HG03571 (cell line): Measurements from ENCODE around the gene DOC2B.
"Not testable (repeated sequence)": the region's sequence is repeated elsewhere in the genome, so short reads cannot be mapped to it uniquely, and the experiment has no call there.

Experiments
- ATAC-seq: cut with Tn5 transposase; IDR thresholded peaks from one replicate; pipeline ENCODE4 v1.9.1; 2021; ENCODE audit not compliant: unreplicated experiment

DOC2B gene

DNA sequence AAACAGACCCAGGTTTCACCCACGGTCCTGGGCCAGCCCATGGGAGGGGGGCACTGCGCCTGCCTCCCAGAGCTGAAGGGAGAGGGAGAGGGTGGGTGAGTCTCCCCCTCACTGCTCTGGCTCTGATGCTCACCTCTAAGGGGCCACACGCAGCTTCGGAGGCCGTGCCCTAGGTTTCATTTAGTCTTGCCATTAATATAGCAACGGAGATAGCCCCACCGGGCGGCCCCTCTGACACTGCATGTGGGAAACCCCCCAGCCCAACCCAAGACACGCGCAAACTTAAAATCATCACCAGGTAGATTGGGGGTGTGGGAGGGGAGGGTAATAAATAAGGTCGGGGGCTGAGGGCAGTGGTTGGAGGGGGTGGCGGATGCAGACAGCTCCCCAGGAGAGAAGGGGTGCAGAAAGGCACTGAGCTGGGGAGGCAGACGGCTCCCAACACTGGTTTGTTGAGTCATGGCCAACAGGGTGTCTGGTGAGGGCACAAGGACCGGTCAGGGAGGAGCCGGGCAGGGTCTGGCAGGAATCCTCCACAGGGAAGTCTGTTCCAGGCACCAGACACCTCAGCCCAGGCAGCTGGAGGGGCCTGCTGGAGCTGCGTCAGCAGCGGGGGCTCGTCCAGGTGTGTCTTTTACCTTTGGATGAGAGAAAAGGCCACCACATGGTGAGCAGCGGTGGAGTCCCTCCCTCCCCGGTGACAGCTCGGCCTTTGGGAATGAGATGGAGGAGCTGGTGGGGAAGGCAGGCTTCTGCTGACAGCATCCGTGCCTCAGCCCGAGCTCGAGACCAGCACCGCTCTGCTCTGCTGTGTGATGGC, 32.0 kb upstream of the DOC2B start:
- no peak for ATAC-seq

DNA sequence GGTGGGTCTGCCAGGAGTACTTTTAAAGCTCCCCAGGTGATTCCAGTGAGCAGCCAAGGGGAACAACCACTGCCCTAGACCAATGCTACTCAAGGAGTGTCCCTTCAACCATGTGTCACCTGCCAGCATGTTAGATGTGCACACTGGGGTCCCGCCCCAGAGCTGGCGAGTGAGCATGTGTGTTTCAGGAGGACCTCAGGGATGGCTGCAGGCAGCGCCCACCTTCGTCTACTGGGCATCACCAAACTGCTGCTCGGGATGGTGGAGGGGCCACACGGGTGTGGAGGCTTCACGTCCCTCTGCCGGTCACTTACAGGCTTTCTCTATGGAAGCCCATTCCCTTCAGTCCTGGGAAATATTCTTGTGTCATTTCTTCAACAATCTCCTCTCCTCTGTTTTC, 29.0 kb upstream of the DOC2B start:
- no peak for ATAC-seq

DNA sequence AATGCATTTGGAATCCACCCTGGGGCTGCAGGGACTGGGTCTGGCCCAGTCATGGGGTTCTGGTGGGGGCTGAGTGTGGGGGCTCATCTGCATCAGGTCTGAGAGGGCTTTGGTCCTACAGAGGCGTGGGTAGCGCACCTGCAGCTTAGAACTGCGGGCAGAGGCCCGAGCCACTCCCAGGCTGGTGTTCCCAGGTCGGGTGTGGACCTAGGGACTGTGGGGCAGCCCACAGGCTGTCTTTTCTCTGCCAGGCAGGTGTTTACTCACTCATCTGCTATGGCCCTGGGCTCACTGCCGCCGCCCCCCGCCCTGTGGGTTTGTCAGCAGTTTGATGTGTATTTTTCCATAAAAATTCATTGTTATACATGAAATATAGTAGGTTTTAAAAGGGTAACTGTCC, 27.0 kb upstream of the DOC2B start:
- ATAC-seq: no peak

DNA sequence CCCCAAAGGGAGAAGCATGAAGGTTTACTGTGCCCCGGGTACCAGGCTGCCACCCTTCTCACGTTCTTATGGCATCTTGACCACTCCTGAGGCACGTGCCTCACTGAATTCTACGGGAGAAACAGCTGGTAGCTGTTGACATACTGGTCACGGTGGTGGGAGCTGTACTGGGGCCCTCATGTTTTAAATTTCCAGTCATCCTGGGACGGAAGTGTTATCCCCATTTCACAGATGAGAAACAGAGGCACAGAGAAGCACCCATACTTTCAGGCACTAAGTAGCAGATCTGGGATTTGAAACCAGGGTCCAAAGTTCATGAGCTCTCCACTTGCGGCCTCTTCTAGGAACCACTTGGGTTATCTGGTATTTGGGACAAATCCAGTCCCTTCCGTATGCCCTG, 26.3 kb upstream of the DOC2B start:
- ATAC-seq: no peak

DNA sequence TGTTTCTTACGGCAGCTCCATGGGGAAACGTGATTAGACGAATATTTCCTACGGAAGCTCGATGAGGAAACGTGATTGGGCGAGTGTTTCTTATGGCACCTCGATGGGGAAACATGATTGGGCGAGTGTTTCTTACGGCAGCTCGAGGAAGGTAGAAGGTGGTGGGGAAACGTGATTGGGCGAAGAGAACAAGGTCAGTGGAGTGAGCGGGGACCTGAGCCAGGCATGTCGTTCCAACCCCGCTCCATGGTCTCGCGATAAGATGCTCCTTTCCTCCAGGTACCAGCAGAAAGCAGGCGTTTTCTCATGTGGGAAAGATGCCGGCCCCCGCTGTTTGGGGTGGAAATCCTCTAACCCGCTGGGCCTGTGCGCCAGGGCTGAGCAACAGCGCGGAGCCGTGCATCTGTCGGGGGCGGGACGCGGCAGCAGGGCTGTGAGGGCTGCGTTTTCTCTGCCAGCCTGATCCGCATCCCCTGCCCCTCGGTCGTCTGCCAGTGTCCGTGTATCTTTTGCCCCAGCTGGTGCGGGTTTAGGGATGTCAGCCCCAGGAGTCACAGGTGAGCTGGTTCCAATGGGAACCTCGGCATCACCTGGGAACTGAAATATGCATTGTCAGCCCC, 25.6 kb upstream of the DOC2B start:
- ATAC-seq: no peak

DNA sequence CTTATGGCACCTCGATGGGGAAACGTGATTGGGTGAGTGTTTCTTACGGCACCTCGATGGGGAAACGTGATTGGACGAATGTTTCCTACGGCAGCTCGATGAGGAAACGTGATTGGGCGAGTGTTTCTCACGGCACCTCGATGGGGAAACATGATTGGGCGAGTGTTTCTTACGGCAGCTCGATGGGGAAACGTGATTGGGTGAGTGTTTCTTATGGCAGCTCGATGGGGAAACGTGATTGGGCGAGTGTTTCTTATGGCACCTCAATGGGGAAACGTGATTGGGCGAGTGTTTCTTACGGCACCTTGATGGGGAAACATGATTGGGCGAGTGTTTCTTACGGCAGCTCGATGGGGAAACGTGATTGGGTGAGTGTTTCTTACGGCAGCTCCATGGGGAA, 25.0 kb upstream of the DOC2B start:
- not testable (repeated sequence) for ATAC-seq

DNA sequence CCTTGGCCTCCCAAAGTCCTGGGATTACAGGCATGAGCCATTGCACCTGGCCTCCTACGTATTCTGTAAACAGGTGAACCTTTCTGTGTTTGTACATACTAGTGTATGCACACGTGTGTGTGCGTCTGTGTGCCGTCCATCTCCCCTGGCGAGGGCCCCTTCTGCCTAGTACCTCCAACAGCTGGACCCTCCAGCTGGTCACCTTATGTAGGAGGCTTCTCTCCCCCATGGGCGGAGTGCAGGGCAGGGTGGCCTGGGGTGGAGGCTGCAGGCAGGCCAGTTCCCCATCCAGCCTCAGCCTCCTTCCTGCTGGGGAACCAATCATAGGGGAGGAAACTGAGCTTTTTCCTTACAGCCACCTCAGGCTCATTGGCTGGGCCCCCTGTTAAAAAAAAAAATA, 24.4 kb upstream of the DOC2B start:
- ATAC-seq: no peak

DNA sequence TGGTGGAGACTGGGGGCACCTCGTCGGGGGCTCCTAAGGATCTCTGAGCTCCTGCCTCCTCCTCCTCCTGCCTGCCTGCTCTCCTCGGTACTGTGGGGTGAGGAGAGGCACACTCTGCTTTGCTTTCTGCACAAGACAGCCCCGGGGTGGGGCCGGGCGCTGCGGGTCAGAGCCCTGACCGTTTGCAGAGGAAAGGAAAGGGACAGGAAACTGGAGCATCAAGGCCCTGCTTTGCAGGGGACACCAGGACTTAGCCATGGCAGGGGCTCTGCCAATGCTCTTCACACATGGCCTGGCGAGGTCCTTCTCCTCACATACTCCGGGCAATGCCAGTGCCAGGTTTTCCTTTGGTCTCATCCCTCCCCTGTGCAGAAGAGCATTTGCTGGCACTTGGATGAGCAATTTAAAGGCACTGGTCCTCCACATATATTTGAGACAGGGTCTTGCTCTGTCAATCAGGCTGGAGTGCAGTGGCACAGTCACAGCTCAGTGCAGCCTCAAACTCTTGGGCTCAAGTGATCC, 23.8 kb upstream of the DOC2B start:
- no peak for ATAC-seq

DNA sequence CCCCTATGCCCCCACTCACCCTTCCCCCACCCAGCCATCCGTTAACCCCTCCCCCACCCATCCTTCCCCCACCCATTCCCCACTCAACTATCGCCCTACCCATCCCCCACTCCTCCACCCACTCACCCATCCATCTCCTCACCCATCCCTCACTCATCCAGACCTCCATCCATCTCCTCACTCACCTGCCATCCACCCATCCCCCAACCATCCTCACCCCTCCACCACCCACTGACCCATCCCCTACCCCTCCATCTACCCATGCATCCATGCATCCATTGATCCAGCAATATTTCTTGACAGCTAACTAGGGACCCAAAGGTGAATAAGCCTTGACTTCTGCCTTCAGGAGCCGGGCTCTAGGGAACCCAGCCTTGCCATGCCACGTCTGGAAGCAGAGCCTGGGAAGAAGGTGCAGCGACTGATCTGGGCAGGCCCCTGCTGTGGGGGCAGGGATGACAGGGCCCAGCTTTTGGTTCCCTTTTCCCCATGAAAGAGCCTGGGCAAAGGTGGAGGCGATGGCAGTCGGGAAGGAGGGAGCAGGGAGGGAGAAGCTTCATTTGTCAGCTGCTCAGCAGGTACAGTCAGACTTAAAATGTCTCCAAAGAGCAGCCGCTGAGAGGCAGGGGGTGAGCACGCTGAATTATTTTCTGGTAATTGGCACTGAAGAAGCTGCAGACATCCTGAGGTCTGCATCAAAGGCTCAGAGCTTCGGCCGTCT, 23.1 kb upstream of the DOC2B start:
- ATAC-seq: no peak

DNA sequence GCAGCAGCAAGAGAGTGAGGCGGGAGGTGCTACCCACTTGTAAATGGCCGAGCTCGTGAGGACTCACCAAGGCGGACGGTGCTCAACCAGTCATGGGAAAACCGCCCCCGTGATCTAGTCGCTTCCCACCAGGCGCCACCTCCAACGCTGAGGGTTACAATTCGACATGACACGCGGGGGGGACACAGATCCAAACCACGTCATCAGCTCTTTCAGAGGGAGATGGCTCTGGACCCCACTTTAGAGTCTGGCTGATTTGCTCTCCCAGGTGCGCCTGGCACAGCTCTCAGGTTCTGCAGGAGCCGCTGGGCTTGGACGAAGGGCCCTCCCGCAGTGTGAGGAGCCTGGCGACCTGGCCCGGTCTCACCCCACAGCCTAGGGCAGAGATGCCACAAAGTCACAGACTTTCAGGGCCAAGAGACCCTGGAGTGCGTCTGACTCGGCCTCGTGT, 21.1 kb upstream of the DOC2B start:
- ATAC-seq: no peak

DNA sequence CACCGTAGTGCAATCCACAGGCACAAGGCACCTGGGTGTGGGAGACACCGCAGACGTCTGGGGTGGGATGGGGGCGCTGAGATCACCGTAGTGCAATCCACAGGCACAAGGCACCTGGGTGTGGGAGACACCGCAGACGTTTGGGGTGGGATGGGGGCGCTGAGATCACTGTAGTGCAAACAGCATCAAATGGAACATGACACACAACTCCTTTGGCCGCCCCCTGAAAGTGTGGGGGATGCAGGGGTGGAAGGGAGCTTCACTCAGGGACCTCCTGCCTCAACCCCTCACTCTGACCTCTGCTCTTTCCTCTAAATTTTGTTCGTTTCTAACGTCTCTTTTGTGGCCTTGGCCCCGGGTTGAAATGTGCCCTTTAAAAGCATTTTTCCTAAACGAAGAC, 20.3 kb upstream of the DOC2B start:
- not testable (repeated sequence) for ATAC-seq

DNA sequence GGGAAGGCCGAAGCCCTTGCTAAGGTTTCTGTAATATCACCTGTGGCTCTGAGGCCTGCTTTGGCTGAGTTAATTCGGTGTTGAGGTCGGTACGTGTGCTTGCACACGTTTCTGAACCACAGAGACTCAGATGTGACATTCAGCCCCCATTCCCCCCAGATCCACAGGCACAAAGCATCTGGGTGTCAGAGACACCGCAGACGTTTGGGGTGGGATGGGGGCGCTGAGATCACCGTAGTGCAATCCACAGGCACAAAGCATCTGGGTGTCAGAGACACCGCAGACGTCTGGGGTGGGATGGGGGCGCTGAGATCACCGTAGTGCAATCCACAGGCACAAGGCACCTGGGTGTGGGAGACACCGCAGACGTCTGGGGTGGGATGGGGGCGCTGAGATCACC, 19.8 kb upstream of the DOC2B start:
- not testable (repeated sequence) for ATAC-seq

DNA sequence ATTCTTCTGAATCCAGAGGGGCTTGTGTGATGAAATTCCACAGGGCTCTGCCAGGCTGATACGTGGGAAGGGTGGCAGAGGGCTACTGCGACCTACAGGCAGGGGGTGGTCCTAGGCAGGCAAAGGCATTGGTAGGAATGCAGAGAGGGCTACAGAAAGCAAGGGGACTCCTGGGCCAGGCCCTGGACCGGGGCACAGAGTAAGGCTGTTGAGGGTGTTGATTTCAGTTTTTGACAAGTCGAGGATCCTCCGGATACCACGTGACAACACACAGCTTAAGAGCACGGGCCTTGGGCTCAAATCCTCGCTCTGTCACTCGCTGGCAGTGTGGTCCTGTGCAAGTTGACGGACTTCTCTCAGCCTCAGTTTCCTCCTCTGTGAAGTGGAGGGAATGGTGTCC, 19.1 kb upstream of the DOC2B start:
- ATAC-seq: no peak

DNA sequence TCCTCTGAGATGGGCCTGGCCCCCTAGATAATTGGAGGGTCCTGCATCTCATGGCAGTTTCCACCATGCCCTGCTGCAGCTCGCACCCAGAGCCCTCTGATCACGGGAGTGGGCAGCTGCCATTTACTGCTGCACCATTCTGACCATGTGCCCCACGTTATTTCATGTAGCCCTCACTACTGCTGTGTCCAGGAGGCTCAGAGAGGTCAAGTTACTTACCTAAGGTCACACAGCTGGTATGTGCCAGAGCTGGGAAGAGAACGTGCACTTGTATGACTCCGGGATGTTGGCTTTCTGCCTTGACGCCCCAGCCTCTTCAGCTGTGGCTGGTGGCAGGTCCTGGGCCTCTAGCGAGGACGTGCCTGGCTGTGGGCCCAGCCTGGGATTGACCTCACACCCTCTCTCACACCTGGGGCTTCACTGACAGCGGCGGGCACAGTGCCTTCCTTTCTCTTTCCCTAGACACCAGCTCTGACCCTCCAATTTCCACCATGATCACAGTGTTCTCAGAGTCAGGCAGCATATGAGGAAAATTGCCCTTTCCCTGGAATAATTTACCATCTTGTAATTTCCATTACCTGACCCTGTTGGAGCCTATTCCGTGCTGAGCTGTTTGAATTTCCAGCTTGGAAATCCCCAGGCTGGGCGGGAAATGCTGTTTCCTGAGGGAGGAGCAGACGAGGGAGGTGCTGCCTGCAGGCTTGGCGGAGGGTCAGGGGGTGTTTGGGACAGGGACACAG, 18.5 kb upstream of the DOC2B start:
- ATAC-seq: no peak

DNA sequence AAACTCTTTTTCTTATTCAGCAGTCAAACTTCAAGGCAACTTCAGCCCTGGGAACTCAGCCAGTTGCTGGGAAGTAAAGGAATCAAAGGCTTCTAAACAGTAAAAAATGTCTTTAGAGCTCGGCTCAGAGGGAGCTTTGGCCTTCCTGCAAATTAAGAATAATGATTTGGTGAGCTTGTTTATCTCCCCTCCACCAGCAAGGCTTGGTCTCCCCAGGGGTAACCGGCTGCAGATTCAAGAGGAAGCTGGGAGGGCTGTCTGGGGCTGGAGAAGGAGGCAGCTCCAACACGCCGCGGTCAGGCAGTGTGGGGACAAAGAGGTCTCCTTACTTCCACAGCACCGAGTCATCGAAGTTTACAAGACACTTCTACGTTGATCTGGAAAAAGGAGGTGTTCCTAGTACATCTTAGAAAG, 17.7 kb upstream of the DOC2B start:
- ATAC-seq: no peak

DNA sequence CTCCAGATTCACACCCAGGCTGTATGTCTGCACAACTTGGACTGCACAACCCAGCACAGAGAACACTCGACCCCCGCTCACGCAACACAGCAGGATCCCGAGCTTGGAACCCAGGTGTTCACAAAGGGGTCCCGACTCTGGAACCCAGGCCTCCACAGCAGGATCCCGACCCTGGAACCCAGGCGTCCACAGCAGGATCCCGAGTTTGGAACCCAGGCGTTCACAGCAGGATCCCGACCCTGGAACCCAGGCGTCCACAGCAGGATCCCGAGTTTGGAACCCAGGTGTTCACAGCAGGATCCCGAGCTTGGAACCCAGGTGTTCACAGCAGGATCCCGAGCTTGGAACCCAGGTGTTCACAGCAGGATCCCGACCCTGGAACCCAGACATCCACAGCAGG, 16.8 kb upstream of the DOC2B start:
- not testable (repeated sequence) for ATAC-seq

DNA sequence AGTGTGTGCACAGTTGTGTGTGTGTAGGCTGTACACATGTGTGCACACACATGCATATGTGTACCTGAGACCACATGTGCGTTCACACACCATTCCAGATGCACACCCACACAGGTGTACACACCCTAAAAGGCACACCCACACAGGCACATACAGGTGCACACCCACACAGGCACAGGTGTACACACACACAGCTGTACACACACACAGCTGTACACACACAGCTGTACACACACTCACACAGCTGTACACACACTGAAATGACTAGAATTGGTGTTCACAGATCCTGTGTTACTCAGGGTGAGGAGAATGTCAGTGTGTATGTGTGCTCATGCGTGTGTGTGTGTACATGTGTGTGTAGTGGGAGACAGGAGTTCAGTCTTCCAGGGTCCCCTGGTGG, 15.9 kb upstream of the DOC2B start:
- ATAC-seq: no peak

DNA sequence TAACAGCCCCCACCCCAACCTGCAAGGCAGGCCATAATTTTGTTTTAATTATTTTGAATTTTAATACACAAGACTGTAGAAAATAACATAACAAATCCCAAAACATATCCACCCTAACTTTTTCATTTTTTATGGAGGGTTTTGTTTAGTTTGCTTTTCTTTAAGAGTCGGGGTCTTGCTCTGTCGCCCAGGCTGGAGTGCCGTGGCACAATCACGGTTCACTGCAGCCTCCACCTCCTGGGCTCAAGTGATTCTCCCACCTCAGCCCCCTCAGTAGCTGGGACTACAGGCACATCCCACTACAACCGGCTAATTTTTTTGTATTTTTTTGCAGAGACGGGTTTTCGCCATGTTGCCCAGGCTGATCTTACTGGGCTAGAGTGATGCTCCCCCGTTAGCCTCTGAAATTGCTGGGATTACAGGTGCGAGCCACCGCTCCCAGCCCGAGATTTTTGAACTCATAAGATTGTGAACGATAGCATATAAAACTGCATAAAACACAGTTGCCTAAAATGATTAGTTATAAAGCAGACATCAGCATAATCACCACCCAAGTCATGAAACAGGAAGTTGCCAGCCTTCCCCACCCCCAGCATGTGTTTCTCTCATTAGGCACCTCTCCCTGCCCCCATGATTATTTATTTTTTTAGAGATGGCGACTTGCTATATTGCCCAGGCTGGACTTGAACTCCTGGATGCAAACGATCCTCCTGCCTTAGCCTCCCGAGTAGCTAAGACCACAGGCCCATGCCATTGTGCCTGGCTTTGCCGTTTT, 13.6 kb upstream of the DOC2B start:
- no peak for ATAC-seq

DNA sequence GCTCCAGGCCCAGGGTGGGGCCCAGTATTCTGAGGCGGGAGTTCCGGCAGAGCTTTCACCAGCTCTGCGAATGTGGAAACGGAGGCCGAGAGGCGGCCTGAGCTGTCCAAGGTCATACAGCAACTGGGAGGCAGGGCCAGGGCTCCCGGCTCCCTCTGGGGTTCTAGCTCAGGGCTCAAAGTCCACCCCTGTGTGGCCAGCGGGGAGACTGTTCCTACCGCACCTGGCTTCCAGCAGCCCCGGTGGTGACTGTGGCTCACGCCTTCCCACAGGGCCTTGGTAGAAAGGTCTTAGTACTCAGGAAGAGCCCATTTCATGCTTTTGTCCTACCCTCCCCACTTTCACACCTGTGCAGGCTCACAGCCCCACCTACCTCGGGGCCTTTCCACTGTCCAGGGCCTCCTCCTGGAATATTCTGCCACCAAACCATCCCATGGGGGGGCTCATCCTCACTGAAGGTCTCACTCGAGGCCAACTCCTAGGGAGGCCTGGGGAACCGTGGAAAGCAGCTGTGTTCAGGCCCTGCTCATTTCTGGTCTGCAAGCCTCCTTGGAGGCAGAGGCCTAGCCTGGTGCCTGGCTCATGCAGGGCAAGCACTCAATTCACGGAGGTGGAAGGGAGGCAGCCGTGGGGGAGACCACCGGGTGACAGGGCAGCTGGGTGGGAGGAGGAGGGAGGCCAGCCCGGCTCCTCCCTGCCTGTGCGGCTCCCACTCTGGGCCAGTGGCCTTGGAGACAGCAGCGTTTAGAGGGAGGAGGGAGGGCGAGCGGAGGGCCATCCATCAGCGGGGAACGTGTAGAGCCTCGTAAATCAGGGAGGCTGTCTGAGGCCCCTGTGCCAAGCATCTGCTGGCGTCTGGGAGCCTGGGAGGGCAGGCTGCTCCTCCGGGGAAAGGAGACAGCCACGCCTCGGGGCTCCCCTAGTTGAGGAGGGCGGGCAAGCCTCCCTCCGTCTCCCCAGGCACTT, 12.7 kb upstream of the DOC2B start:
- ATAC-seq: no peak
